ENCODE results near the gene LRBA.
A peak's percentile ranks its signal among the peaks of the same experiment; 100 is the strongest.

LRBA gene

DNA sequence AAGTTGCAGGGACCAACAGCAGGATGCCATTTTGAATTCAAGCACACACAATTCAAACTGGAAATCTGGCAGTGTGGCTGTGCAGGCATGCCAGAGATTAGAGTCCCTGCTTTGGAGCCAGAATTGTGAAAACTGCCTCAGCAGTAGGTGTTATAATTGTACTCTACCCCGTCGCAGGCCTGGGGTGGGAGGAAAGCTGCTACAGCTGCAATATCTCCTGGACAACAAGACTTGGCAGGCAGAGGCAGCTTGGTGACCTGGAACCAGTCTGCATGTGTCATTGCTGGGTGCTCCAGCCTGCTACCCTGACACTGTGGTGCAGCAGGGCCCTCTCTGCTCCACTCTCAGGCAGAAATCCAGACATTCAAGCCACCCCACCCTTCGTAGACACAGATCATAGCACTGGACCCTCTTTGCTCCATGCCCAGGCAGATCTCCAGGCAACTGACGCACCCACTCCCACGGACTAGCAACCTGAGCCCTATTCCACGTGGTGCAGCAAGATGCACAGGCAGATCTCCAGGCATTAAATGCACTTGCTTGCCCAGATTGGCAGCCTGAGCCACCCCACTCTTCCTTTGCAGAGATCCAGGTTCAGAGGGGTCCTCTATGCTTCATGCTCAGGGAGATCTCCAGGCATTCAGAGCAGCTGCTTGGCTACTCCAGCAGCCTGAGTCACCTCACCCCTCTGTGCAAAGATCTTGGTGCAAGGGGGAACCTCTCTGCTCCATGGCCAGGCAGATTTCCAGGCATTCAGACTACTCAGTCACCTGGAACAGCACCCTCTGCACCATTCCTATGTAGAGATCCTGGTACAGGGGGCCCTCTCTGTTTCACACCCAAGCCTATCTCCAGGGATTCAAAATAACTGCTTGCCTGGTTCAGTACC lies 140.5 kb downstream of the LRBA start:
- TF ChIP-seq, protein P1, sequence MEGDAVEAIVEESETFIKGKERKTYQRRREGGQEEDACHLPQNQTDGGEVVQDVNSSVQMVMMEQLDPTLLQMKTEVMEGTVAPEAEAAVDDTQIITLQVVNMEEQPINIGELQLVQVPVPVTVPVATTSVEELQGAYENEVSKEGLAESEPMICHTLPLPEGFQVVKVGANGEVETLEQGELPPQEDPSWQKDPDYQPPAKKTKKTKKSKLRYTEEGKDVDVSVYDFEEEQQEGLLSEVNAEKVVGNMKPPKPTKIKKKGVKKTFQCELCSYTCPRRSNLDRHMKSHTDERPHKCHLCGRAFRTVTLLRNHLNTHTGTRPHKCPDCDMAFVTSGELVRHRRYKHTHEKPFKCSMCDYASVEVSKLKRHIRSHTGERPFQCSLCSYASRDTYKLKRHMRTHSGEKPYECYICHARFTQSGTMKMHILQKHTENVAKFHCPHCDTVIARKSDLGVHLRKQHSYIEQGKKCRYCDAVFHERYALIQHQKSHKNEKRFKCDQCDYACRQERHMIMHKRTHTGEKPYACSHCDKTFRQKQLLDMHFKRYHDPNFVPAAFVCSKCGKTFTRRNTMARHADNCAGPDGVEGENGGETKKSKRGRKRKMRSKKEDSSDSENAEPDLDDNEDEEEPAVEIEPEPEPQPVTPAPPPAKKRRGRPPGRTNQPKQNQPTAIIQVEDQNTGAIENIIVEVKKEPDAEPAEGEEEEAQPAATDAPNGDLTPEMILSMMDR (IDR thresholded peaks at IDR 0.05; ENCODE audit: borderline replicate concordance, control extremely low read depth, extremely low read depth, insufficient read depth, missing control alignments) = no peak
- no peak for DNase-seq (ENCODE audit: low spot score)
- in situ Hi-C loops (cut with MboI; ENCODE audit: low sequenced_read_pairs, unreplicated experiment) = loop anchor here (25.0 kb wide), 1 partner anchor 887 kb away; no protein-coding TSS in a partner anchor

DNA sequence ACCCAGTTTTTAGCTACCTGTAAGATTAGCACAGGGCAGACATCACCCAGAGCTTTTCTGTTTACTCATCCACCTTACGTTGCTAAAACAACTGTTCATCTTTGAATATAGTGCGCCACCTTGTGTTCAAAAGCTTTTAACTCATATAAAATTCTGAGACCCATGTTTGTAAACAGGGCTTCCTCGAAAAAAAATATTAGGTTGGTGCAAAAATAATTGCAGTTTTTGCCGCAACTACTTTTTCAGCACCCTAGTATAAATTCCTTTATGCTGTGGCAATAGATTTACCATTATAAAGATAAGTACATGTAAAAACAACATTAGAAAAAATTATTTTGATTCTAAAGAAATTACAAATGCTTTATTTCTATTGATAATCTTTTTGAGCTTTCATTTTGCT lies 147.9 kb downstream of the LRBA start:
- in situ Hi-C loops (cut with MboI; ENCODE audit: low sequenced_read_pairs, unreplicated experiment) = loop anchor here (10.0 to 25.0 kb wide), 2 partner anchors 572 to 880 kb away; no protein-coding TSS in a partner anchor
- TF ChIP-seq, protein P1 (IDR thresholded peaks at IDR 0.05; ENCODE audit: borderline replicate concordance, control extremely low read depth, extremely low read depth, insufficient read depth, missing control alignments) = peak; percentile 21
- peak; percentile 65 for DNase-seq (ENCODE audit: low spot score)

DNA sequence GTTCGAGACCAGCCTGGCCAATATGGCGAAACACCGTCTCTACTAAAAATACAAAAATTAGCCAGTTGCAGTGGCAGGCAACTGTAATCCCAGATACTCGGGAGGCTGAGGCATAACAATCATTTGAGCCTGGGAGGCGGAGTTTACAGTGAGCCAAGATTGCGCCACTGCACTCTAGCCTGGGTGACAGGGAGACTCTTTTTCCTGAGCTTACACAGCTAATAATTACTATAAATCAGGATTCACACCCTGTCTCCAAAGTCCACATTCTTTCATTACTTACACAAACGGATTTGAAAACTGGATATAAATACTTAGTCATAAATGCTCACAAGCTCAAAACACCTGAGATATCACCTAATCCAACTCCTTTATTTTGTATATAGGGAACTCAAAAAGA lies 151.6 kb downstream of the LRBA start:
- in situ Hi-C loops (cut with MboI; ENCODE audit: low sequenced_read_pairs, unreplicated experiment) = loop anchor here (10.0 to 25.0 kb wide), 2 partner anchors 569 to 876 kb away; no protein-coding TSS in a partner anchor
- no peak for DNase-seq (ENCODE audit: low spot score)
- TF ChIP-seq, protein P1 (IDR thresholded peaks at IDR 0.05; ENCODE audit: borderline replicate concordance, control extremely low read depth, extremely low read depth, insufficient read depth, missing control alignments) = no peak

DNA sequence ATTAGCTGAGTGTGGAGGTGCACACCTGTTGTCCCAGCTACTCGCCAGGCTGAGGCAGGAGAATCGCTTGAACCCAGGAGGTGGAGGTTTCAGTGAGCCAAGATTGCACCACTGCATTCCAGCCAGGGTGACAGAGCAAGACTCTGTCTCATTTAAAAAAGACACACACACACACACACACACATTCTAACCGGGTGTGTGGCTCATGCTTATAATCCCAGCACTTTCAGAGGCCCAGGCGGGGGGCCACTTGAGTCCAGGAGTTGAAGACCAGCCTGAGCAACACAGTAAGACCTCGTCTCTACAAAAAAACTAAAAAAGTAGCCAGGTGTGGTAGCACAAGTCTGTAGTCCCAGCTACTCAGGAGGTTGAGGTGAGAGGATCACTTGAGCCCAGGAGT lies 152.3 kb downstream of the LRBA start:
- TF ChIP-seq, protein P1 (IDR thresholded peaks at IDR 0.05; ENCODE audit: borderline replicate concordance, control extremely low read depth, extremely low read depth, insufficient read depth, missing control alignments) = no peak
- in situ Hi-C loops (cut with MboI; ENCODE audit: low sequenced_read_pairs, unreplicated experiment) = loop anchor here (10.0 to 25.0 kb wide), 2 partner anchors 568 to 876 kb away; no protein-coding TSS in a partner anchor
- DNase-seq (ENCODE audit: low spot score) = no peak

DNA sequence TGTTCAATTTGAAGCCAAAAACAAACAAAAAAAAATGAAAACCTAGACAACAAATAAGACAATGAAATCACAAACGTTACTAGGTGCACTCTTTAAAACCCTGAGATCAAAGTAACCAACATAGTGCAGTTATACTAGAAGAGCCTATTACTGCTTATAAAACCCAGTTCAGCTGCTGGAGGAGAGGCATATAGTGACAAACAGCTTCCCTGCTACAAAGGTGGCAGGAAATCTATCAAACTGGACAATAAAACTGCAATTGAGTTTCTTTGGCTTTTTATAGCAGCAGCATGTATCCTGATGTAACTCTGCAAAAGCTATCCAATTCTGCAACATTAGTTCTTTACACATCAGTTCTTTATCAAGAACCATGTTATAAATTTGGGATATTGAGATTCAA lies 155.6 kb downstream of the LRBA start:
- no peak for DNase-seq (ENCODE audit: low spot score)
- in situ Hi-C loops (cut with MboI; ENCODE audit: low sequenced_read_pairs, unreplicated experiment) = loop anchor here (25.0 kb wide), 1 partner anchor 872 kb away; no protein-coding TSS in a partner anchor
- TF ChIP-seq, protein P1 (IDR thresholded peaks at IDR 0.05; ENCODE audit: borderline replicate concordance, control extremely low read depth, extremely low read depth, insufficient read depth, missing control alignments) = no peak

DNA sequence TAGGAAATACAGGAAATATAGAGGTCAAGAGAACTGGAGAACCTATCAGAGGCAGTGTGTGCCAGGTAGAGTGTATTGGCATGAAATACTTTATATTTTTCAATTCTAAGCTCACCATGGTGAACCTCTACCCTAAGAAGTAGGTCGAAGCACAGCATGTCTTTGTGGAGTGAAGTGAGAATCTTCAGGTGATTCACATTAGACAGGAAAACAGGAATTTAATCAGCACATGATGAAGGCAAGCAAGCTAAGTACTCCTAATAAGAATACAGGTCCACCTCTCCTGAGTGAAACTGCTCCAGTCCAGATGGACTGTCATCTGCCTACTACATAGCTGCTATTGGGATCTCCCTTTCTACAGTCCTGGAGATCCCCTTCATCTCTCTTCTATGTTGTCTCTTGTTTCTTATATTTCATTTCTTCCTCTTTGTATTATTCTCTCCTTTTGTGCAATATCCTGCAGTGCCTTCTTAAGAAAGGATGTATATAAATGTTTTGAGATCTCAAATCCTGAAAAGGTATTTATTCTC lies 159.0 kb downstream of the LRBA start:
- TF ChIP-seq, protein P1 (IDR thresholded peaks at IDR 0.05; ENCODE audit: borderline replicate concordance, control extremely low read depth, extremely low read depth, insufficient read depth, missing control alignments) = no peak
- in situ Hi-C loops (cut with MboI; ENCODE audit: low sequenced_read_pairs, unreplicated experiment) = loop anchor here (25.0 kb wide), 1 partner anchor 869 kb away; no protein-coding TSS in a partner anchor
- DNase-seq (ENCODE audit: low spot score) = no peak
